ENCODE results near the gene FBXO21.
"Not testable (repeated sequence)": the region's sequence is repeated elsewhere in the genome, so short reads cannot be mapped to it uniquely, and the experiment has no call there.

Gene FBXO21

GRCh38 chr12:117104003-117104402, 86.3 kb downstream of the FBXO21 start:
- DNase-seq (ENCODE audit: low read depth in 2 of 2), result not testable (repeated sequence)

GRCh38 chr12:117102800-117103181, 87.5 kb downstream of the FBXO21 start:
- no peak for DNase-seq (ENCODE audit: low read depth in 2 of 2)

- DNase-seq (ENCODE audit: low read depth in 2 of 2), result no peak
These were observed 88.1 kb downstream of the FBXO21 start for GRCh38 chr12:117101953-117102799.

GRCh38 chr12:117100851-117101673, 89.2 kb downstream of the FBXO21 start:
- no peak for DNase-seq (ENCODE audit: low read depth in 2 of 2)

GRCh38 chr12:117100251-117100650, 90.0 kb downstream of the FBXO21 start:
- DNase-seq (ENCODE audit: low read depth in 2 of 2), result no peak

GRCh38 chr12:117098361-117099217, 91.7 kb downstream of the FBXO21 start:
- DNase-seq (ENCODE audit: low read depth in 2 of 2), result no peak

GRCh38 chr12:117098024-117098360, 92.3 kb downstream of the FBXO21 start:
- DNase-seq (ENCODE audit: low read depth in 2 of 2), result no peak

GRCh38 chr12:117097159-117097558, 93.1 kb downstream of the FBXO21 start:
- DNase-seq (ENCODE audit: low read depth in 2 of 2), result no peak

GRCh38 chr12:117096501-117097042, 93.7 kb downstream of the FBXO21 start:
- DNase-seq (ENCODE audit: low read depth in 2 of 2), result no peak

- DNase-seq (ENCODE audit: low read depth in 2 of 2), result not testable (repeated sequence)
These were observed 95.1 kb downstream of the FBXO21 start for GRCh38 chr12:117095191-117095590.

GRCh38 chr12:117093918-117094630, 96.2 kb downstream of the FBXO21 start:
- no peak for DNase-seq (ENCODE audit: low read depth in 2 of 2)

GRCh38 chr12:117093431-117093830, 96.8 kb downstream of the FBXO21 start:
- no peak for DNase-seq (ENCODE audit: low read depth in 2 of 2)

GRCh38 chr12:117092886-117093285, 97.4 kb downstream of the FBXO21 start:
- no peak for DNase-seq (ENCODE audit: low read depth in 2 of 2)

- DNase-seq (ENCODE audit: low read depth in 2 of 2), result no peak
These were observed 97.8 kb downstream of the FBXO21 start for GRCh38 chr12:117092511-117092780.
